Body of pancreas (tissue), 4 donors: ENCODE measurements around the gene STK38. TPM values are rescaled to one million over a fixed set of nuclear protein-coding genes. Genes with fewer than 3 reads are reported as not detected.

Experiments
- ATAC-seq: fragments of 150-250 bp; one replicate; pipeline ENCODE4 v1.9.1; 2016
- DNase-seq, 4 donors: peaks; one replicate each; pipeline ENCODE4 v3.0.0-alpha.2; 2019
- H3K27ac ChIP-seq, 4 donors: fragments of 200-600 bp; sonication (generic); 1 replicate in 3 of 4; 2 replicates in 1 of 4; pipeline versions ENCODE4 v1.5.1 to v1.6.1; 2016 to 2019; ENCODE audit warnings: mild to moderate bottlenecking in 1 of 4, mixed read lengths in 1 of 4, moderate library complexity in 1 of 4
- H3K27me3 ChIP-seq, 2 donors: fragments of 200-600 bp; sonication (generic); one replicate each; pipeline ENCODE4 v1.6.0; 2016; ENCODE audit warnings: mild to moderate bottlenecking in 1 of 2
- H3K36me3 ChIP-seq, 2 donors: fragments of 200-600 bp; sonication (generic); replicated peaks in 1 of 2; 2 replicates each; pipeline ENCODE4 v1.5.1; 2016; ENCODE audit warnings: low read depth in 2 of 2; ENCODE audit not compliant: insufficient read depth in 1 of 2
- H3K4me1 ChIP-seq: fragments of 200-600 bp; sonication (generic); one replicate; pipeline ENCODE4 v1.6.0; 2016
- H3K4me3 ChIP-seq, 2 donors: fragments of 200-600 bp; sonication (generic); 1 replicate in 1 of 2; 2 replicates in 1 of 2; pipeline ENCODE4 v1.5.1; 2016 to 2019
- H3K9me3 ChIP-seq, 3 donors: fragments of 200-600 bp; sonication (generic); 1 replicate in 2 of 3; 2 replicates in 1 of 3; pipeline ENCODE4 v1.5.1; 2016
- POLR2A ChIP-seq, 3 donors: fragments of 450-650 bp; IDR thresholded peaks; one replicate each; pipeline ENCODE4 v1.6.1; 2016; ENCODE audit warnings: antibody characterized with exemption in 3 of 3, mild to moderate bottlenecking in 2 of 3
- WGBS, 2 donors: methylation state at CpG; one replicate each; pipeline ENCODE4 v1.1.5; 2017; 5-methylcytosine and 5-hydroxymethylcytosine counted together
- intact Hi-C: fragments of 100-400 bp; cut with DNase I; formaldehyde crosslinking; loops from one replicate; pipeline ENCODE4 v1.15.1; 2023
- total RNA-seq, 2 donors: library from RNA; depleted of rRNA; stranded (reverse); fragments of >200 nt; gene quantifications; one replicate each; pipeline ENCODE4 v1.1.0, GENCODE V29; 2016
- TF ChIP-seq, protein P1 (sequence below), 7 experiments: fragments of 450-650 bp in 4 of 7; fragments of 200-600 bp in 3 of 7; sonication (generic) in 3 of 7; IDR thresholded peaks; one replicate each; pipeline ENCODE4 v1.5.1; 2016 to 2019; ENCODE audit warnings: antibody characterized with exemption in 7 of 7

Gene STK38
- total RNA-seq, 2 donors from 2014 or later, result 11.9 to 16.2 TPM

DNA sequence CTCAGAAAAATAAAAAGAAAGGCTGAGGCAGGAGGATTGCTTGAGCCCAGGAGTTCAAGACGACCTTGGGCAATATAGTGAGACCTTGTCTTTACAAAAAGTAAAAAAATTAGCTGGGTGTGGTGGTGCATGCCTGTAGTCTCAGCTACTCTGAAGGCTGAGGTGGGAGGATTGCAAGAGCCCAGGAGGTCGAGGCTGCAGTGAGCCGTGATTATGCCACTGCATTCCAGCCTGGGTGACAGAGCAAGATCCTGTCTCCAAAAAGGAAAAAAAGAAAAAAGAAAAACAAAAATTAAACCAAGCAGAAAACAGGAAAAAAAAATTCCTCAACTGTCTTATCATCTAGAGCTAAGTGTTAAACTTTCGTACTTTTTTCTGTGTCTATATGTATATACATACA lies 34.4 kb upstream of the STK38 start:
- no peak overlapping the region for H3K4me3 ChIP-seq
- no peaks in the 10 kb centered on the region for H3K9me3 ChIP-seq
- intact Hi-C loops, result no loop called here
- no peaks in the 10 kb centered on the region for H3K4me1 ChIP-seq
- H3K27me3 ChIP-seq, result no peaks in the 10 kb centered on the region
- no peak for TF ChIP-seq POLR2A (IDR thresholded peaks at IDR 0.05)
- TF ChIP-seq, protein P1, sequence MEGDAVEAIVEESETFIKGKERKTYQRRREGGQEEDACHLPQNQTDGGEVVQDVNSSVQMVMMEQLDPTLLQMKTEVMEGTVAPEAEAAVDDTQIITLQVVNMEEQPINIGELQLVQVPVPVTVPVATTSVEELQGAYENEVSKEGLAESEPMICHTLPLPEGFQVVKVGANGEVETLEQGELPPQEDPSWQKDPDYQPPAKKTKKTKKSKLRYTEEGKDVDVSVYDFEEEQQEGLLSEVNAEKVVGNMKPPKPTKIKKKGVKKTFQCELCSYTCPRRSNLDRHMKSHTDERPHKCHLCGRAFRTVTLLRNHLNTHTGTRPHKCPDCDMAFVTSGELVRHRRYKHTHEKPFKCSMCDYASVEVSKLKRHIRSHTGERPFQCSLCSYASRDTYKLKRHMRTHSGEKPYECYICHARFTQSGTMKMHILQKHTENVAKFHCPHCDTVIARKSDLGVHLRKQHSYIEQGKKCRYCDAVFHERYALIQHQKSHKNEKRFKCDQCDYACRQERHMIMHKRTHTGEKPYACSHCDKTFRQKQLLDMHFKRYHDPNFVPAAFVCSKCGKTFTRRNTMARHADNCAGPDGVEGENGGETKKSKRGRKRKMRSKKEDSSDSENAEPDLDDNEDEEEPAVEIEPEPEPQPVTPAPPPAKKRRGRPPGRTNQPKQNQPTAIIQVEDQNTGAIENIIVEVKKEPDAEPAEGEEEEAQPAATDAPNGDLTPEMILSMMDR (IDR thresholded peaks at IDR 0.05), result no peak
- no peaks in the 10 kb centered on the region for H3K36me3 ChIP-seq
- no peak overlapping the region for H3K27ac ChIP-seq
- WGBS, 2 donors, result 70 to 84% methylated on average over 4 of the region's 4 CpGs
- ATAC-seq (no peak), DNase-seq (no peak)

DNA sequence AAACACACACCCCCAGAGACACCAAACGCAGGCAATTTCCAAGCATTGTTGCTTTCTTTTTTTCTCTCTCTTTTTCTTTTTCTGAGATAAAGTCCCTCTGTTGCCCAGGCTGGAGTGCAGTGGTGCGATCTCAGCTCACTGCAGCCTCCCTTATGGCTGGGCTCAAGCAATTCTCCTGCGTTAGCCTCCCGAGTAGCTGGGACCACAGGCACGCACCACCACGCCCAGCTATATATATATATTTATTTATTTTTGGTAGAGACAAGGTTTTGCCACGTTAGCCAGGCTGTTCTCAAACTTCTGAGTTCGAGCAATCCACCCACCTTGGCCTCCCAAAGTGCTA lies 32.9 kb upstream of the STK38 start:
- H3K4me1 ChIP-seq, result no peaks in the 10 kb centered on the region
- 80 to 88% methylated on average over 8 of the region's 8 CpGs for WGBS, 2 donors
- no peaks in the 10 kb centered on the region for H3K27me3 ChIP-seq
- no peak for TF ChIP-seq POLR2A (IDR thresholded peaks at IDR 0.05)
- TF ChIP-seq, protein P1 (IDR thresholded peaks at IDR 0.05), result no peak
- H3K27ac ChIP-seq, result peak overlapping the region in 3 of 4 donors; percentile 51 to 74 (median 58)
- intact Hi-C loops, result no loop called here
- H3K4me3 ChIP-seq, result no peak overlapping the region
- DNase-seq, result no peak
- H3K9me3 ChIP-seq, result no peaks in the 10 kb centered on the region
- no peak for ATAC-seq
- H3K36me3 ChIP-seq, result no peaks in the 10 kb centered on the region

DNA sequence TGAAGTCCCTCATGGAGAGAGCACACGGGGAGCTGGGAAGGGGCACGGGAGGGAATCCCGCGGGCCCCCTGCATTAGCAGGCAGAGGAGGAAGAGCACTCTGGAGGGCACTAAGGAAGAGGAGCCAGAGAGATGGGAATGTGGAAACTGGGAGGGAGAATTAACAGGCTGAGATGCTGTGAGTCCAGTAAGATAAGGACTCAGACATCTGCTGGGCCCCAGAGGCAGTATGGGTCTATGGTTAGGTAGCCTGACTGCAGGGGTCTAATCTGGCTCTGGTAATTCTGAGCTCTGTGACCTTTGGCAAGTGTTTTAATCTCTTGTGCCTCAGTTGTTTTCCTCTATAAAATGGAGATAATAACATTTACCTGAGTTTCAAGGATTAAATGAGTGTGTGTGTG lies 31.2 kb upstream of the STK38 start:
- 91 to 100% methylated on average over 4 of the region's 4 CpGs for WGBS, 2 donors
- no peaks in the 10 kb centered on the region for H3K36me3 ChIP-seq
- ATAC-seq, result no peak
- intact Hi-C loops, result loop anchor here (10.0 kb wide), 1 partner anchor 124 kb away; no protein-coding TSS in a partner anchor
- peak overlapping the region in 2 of 4 donors; percentile 58 to 74 for H3K27ac ChIP-seq
- no peak overlapping the region for H3K4me3 ChIP-seq
- TF ChIP-seq, protein P1 (IDR thresholded peaks at IDR 0.05), result no peak
- TF ChIP-seq POLR2A (IDR thresholded peaks at IDR 0.05), result no peak
- H3K9me3 ChIP-seq, result no peaks in the 10 kb centered on the region
- H3K4me1 ChIP-seq, result no peaks in the 10 kb centered on the region
- DNase-seq, result no peak
- no peaks in the 10 kb centered on the region for H3K27me3 ChIP-seq

DNA sequence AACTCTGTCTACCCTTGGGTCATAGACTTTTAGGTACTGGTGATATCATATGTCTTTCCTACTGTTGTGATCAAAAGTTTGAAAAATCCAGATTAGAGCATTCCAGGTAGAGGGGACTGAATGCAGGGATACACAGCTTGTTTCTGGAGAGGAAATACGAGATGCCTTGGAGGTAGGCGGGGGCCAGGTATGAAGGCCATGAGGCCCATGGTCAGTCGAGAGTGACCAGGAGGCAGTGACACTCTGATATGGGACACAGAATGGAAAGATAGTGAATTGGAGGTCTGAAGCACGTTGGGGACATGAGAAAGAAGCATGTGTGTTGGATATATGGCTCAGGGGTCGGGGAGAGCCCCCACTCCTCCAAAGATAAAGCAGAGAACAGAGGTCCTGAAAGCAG lies 30.8 kb upstream of the STK38 start:
- ATAC-seq (no peak), DNase-seq (no peak)
- H3K4me1 ChIP-seq, result no peaks in the 10 kb centered on the region
- TF ChIP-seq, protein P1 (IDR thresholded peaks at IDR 0.05), result no peak
- no peak for TF ChIP-seq POLR2A (IDR thresholded peaks at IDR 0.05)
- intact Hi-C loops, result loop anchor here (10.0 kb wide), 1 partner anchor 123 kb away; no protein-coding TSS in a partner anchor
- H3K9me3 ChIP-seq, result no peaks in the 10 kb centered on the region
- no peaks in the 10 kb centered on the region for H3K36me3 ChIP-seq
- H3K4me3 ChIP-seq, result no peak overlapping the region
- WGBS, 2 donors, result 76 to 84% methylated on average over 5 of the region's 5 CpGs
- peak overlapping the region in 3 of 4 donors; percentile 28 to 74 (median 58) for H3K27ac ChIP-seq
- H3K27me3 ChIP-seq, result no peaks in the 10 kb centered on the region

DNA sequence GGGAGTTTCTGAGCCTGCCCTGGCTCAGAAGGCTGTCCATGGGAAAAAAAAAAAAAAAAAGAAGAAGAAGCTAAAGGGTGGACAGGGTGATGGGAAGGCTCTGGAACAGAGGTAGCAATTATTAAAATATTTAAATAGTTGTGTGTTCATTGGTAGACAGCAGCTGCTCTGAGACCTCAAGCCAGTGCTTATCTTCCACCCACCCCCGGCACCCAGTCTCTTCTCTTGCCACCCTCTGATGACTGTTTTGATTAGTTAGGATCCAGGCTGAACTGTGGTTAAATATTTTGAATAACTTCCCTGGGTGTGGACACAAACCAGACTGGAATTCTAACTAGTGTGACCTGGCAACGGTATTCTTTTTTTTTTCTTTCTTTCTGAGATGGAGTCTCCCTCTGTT lies 30.0 kb upstream of the STK38 start:
- DNase-seq (peak in 3 of 4 donors; percentile 15 to 50 (median 44)), ATAC-seq (peak; percentile 72)
- Histone ChIP-seq H3K9me3 (no peaks in the 10 kb centered on the region), H3K27ac (peak overlapping the region in 3 of 4 donors; percentile 28 to 74 (median 58)), H3K4me3 (no peak overlapping the region), H3K27me3 (no peaks in the 10 kb centered on the region), H3K36me3 (no peaks in the 10 kb centered on the region), H3K4me1 (no peaks in the 10 kb centered on the region)
- WGBS, 2 donors, result 51 to 57% methylated on average over 2 of the region's 2 CpGs
- no peak for TF ChIP-seq POLR2A (IDR thresholded peaks at IDR 0.05)
- intact Hi-C loops, result loop anchor here (10.0 kb wide), 1 partner anchor 122 kb away; no protein-coding TSS in a partner anchor
